Tibial artery (tissue), 4 donors: ENCODE measurements around the gene LCN15.

Experiments
- DNase-seq, 2 donors: peaks; one replicate each; pipeline ENCODE4 v3.0.0-alpha.2; 2019
- H3K27ac ChIP-seq, 2 donors: fragments of 200-600 bp; sonication (generic) in 1 of 2; 1 replicate in 1 of 2; 2 replicates in 1 of 2; pipeline ENCODE4 v1.5.1; 2018 to 2019; ENCODE audit warnings: mild to moderate bottlenecking in 1 of 2
- H3K27me3 ChIP-seq, 2 donors: fragments of 200-600 bp; sonication (generic) in 1 of 2; one replicate each; pipeline versions ENCODE4 v1.5.1 to v1.6.0; 2016 to 2019
- H3K36me3 ChIP-seq, 3 donors: fragments of 200-600 bp; sonication (generic) in 2 of 3; one replicate each; pipeline ENCODE4 v1.5.1; 2016 to 2019; ENCODE audit warnings: mild to moderate bottlenecking in 2 of 3
- H3K4me1 ChIP-seq, 4 donors: fragments of 200-600 bp; sonication (generic) in 2 of 4; 1 replicate in 3 of 4; 2 replicates in 1 of 4; pipeline ENCODE4 v1.5.1; 2016 to 2019
- H3K4me3 ChIP-seq, 2 donors: fragments of 200-600 bp; sonication (generic) in 1 of 2; 1 replicate in 1 of 2; 2 replicates in 1 of 2; pipeline ENCODE4 v1.5.1; 2018 to 2019; ENCODE audit warnings: mild to moderate bottlenecking in 2 of 2
- H3K9me3 ChIP-seq, 3 donors: fragments of 200-600 bp; sonication (generic) in 1 of 3; one replicate each; pipeline ENCODE4 v1.5.1; 2016 to 2019
- CTCF ChIP-seq, 2 experiments: fragments of 200-600 bp in 1 of 2; fragments of 450-650 bp in 1 of 2; IDR thresholded peaks; one replicate each; pipeline ENCODE4 v1.5.1; 2017 to 2019; ENCODE audit warnings: antibody characterized with exemption in 2 of 2, mild to moderate bottlenecking in 1 of 2, moderate library complexity in 1 of 2
- intact Hi-C: fragments of 100-400 bp; cut with DNase I; formaldehyde crosslinking; loops from one replicate; pipeline ENCODE4 v1.15.0; 2023; ENCODE audit warnings: low total_unique reads

Gene LCN15

GRCh38 chr9:136759436-136760325 is 4.6 kb downstream of the LCN15 start:
- H3K4me1 ChIP-seq, result peaks cover 0 to 10% (median 2%) of the 10 kb centered on the region in 4 donors
- H3K9me3 ChIP-seq, result peaks cover 0 to 5% (median 0%) of the 10 kb centered on the region in 3 donors
- no peak overlapping the region for H3K4me3 ChIP-seq
- TF ChIP-seq CTCF (IDR thresholded peaks at IDR 0.05), result no peak
- DNase-seq, result no peak
- intact Hi-C loops, result no loop called here
- no peaks in the 10 kb centered on the region for H3K36me3 ChIP-seq
- H3K27me3 ChIP-seq, result peaks cover 0 to 95% of the 10 kb centered on the region in 2 donors
- no peak overlapping the region for H3K27ac ChIP-seq

GRCh38 chr9:136759001-136759400 is 5.3 kb downstream of the LCN15 start:
- Histone ChIP-seq H3K9me3 (peaks cover 0 to 5% (median 0%) of the 10 kb centered on the region in 3 donors), H3K4me1 (peaks cover 0 to 10% (median 2%) of the 10 kb centered on the region in 4 donors), H3K36me3 (no peaks in the 10 kb centered on the region), H3K4me3 (no peak overlapping the region), H3K27me3 (peaks cover 0 to 95% of the 10 kb centered on the region in 2 donors), H3K27ac (no peak overlapping the region)
- DNase-seq, result no peak
- intact Hi-C loops, result no loop called here
- TF ChIP-seq CTCF (IDR thresholded peaks at IDR 0.05), result no peak

- H3K27me3 ChIP-seq, result peaks cover 0 to 86% of the 10 kb centered on the region in 2 donors
- no peak for TF ChIP-seq CTCF (IDR thresholded peaks at IDR 0.05)
- no peak overlapping the region for H3K4me3 ChIP-seq
- intact Hi-C loops, result no loop called here
- no peak for DNase-seq
- no peak overlapping the region for H3K27ac ChIP-seq
- peaks cover 0 to 5% (median 4%) of the 10 kb centered on the region in 3 donors for H3K9me3 ChIP-seq
- no peaks in the 10 kb centered on the region for H3K36me3 ChIP-seq
- H3K4me1 ChIP-seq, result peaks cover 0 to 10% (median 0%) of the 10 kb centered on the region in 4 donors
Measured at GRCh38 chr9:136757751-136758140, 6.6 kb downstream of the LCN15 start.

- Histone ChIP-seq H3K36me3 (no peaks in the 10 kb centered on the region), H3K27ac (no peak overlapping the region), H3K4me1 (peaks cover 0 to 10% (median 0%) of the 10 kb centered on the region in 4 donors), H3K27me3 (peaks cover 0 to 82% of the 10 kb centered on the region in 2 donors), H3K9me3 (peaks cover 0 to 5% (median 4%) of the 10 kb centered on the region in 3 donors), H3K4me3 (no peak overlapping the region)
- TF ChIP-seq CTCF (IDR thresholded peaks at IDR 0.05), result no peak
- intact Hi-C loops, result no loop called here
- no peak for DNase-seq
Measured at GRCh38 chr9:136757328-136757727, 7.0 kb downstream of the LCN15 start.

GRCh38 chr9:136756836-136757235 is 7.5 kb downstream of the LCN15 start:
- H3K27me3 ChIP-seq, result peaks cover 0 to 77% of the 10 kb centered on the region in 2 donors
- peaks cover 0 to 10% (median 0%) of the 10 kb centered on the region in 4 donors for H3K4me1 ChIP-seq
- TF ChIP-seq CTCF (IDR thresholded peaks at IDR 0.05), result no peak
- intact Hi-C loops, result no loop called here
- DNase-seq, result no peak
- H3K36me3 ChIP-seq, result no peaks in the 10 kb centered on the region
- H3K27ac ChIP-seq, result no peak overlapping the region
- peaks cover 0 to 6% (median 5%) of the 10 kb centered on the region in 3 donors for H3K9me3 ChIP-seq
- H3K4me3 ChIP-seq, result no peak overlapping the region
